HG03558 (cell line): Measurements from ENCODE around the gene MAD1L1.

Experiments used
- ATAC-seq: cut with Tn5 transposase; IDR thresholded peaks from one replicate; pipeline ENCODE4 v1.9.1; 2021; ENCODE audit warnings: moderate number of reproducible peaks; ENCODE audit not compliant: unreplicated experiment; ENCODE audit errors: extremely low read depth

MAD1L1 gene

DNA sequence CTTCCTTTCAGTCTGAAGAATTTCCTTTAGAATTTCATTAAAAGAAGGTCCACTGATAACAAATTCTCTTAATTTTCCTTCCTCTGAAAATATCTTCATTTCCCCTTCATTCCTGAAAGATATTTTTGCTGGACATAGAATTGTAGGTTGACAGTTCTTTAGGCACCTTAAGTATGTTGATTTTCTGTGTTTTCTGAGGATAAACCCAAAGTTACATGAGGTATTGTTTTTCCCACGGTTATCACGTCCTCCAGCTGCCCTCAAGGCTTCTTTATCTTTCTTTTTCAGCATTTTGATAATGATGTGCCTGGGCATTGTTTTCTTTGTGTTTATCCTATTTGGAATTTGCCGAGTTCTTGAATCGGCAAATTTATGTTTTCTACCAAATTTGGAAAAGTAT, 457.4 kb downstream of the MAD1L1 start:
- ATAC-seq: no peak

DNA sequence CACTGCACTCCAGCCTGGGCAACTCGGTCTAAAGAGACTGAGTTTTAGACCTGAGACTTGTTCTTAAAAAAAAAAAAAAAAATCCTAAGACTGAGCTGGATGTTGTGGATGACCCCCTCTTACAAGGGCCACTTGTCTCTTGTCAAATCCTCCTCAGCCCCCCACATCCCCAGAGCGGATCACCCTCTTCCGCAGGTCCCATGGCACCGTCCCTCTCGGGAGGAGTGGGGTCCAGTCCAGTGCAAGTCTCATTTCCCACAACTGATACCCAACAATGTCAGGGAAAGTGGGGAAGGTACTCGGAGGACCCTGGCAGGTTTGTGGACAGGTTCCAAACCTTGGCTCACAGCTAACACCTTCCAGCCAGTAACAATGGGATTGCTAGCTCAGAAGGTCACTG, 462.4 kb downstream of the MAD1L1 start:
- no peak for ATAC-seq

DNA sequence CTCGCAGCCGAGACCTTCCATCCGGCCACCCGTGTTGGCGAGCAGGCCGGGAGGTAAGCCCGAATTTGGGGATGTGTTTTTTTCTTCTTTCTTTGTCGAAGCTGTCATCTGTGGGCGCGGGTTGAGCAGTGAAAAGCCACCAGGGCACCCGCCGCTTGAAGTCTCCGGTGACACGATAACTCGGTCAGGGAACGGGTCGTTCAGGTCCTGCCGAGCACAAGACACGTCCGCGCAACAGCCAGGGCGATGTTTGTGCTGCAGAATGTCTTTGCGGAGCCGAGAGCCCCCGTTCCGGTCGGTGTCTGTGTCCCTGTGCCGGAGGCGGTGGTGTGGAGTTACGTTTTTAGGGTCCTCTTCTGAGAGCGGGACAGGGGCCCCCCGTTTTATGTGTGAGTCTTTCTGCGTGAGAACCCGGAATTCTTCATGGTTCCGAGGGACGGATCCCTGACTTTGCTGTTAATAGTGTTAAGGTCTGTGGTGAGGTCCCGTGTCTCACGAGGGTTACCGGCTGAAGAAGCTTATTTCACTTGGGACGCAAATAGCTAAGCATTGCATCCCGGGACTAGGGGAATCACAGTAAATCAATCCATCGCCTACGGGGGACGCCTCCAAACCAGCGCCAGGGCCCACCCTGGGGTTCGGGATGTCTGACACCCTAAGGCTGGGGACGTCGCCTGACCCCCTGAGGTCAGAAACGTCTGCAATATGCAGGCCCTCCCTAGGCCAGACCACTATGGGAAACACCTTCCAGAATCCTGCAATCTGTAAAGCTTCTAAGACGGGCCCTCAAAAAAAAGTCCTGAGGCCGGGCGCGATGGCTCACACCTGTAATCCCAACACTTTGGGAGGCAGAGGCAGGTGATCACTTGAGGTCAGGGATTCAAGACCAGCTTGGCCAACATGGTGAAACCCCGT, 463.2 kb downstream of the MAD1L1 start:
- no peak for ATAC-seq

DNA sequence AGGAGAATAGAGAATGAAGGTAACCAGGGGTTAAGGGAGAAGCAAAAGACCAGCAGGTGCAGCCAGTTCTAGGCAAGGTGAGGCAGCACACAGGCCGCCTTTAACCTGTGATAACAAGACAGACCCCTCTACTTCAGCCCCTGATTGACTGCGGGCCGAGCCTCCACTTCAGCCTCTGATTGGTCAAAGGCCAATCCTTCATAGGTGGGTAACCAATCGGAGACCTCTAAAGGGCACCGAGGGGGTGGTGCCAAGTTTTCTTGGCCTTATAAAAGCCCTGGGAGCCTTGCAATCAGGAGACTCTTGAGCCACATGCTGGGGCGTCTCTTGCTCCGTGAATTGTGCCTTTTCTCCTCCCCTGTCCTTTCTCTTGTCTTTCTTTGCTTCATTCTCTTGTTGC, 463.9 kb downstream of the MAD1L1 start:
- no peak for ATAC-seq

DNA sequence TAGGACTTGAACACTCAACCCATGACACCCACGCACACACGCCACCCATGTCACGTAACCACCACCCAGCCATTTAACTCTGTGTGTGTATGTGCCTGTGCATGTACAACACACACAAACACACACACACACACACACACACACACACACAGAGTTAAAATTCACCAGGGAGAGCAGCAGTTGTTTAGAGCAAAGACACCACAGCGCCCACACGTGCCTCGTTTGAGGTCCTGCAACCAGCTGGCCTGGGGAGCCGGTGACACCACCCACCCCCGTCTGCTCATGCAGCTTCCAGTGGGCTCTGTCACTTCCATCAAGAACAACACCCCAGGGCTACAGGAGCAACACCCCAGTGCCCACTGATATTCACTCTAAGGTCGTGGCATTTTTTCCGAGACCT, 465.2 kb downstream of the MAD1L1 start:
- no peak for ATAC-seq
